GM18867 (cell line): Measurements from ENCODE around the gene PCLO.
A peak's percentile ranks its signal among the peaks of the same experiment; 100 is the strongest.
"Not testable (repeated sequence)": the region's sequence is repeated elsewhere in the genome, so short reads cannot be mapped to it uniquely, and the experiment has no call there.

Experiments used
- ATAC-seq: cut with Tn5 transposase; IDR thresholded peaks from one replicate; pipeline ENCODE4 v1.9.1; 2021; ENCODE audit warnings: mild to moderate bottlenecking, moderate library complexity; ENCODE audit not compliant: unreplicated experiment

The PCLO gene

GRCh38 chr7:82742163-82742562, 420.5 kb downstream of the PCLO start:
- ATAC-seq: no peak

- ATAC-seq: no peak
Measured at GRCh38 chr7:82741493-82741892, 421.2 kb downstream of the PCLO start.

- peak; percentile 70 for ATAC-seq
Measured at GRCh38 chr7:82740246-82740848, 422.3 kb downstream of the PCLO start.

GRCh38 chr7:82736633-82737032, 426.1 kb downstream of the PCLO start:
- ATAC-seq: no peak

- ATAC-seq: no peak
Measured at GRCh38 chr7:82732677-82733076, 430.0 kb downstream of the PCLO start.

- no peak for ATAC-seq
Measured at GRCh38 chr7:82729172-82730030, 433.3 kb downstream of the PCLO start.

GRCh38 chr7:82726038-82726800, 436.5 kb downstream of the PCLO start:
- no peak for ATAC-seq

- no peak for ATAC-seq
Measured at GRCh38 chr7:82723411-82723810, 439.3 kb downstream of the PCLO start.

GRCh38 chr7:82722946-82723345, 439.7 kb downstream of the PCLO start:
- no peak for ATAC-seq

- ATAC-seq: peak; percentile 61
Measured at GRCh38 chr7:82715344-82715743, 447.3 kb downstream of the PCLO start.

- peak; percentile 13 for ATAC-seq
Measured at GRCh38 chr7:82714883-82715282, 447.8 kb downstream of the PCLO start.

- no peak for ATAC-seq
Measured at GRCh38 chr7:82713506-82713905, 449.2 kb downstream of the PCLO start.

GRCh38 chr7:82706344-82706743, 456.3 kb downstream of the PCLO start:
- not testable (repeated sequence) for ATAC-seq

GRCh38 chr7:82705517-82706260, 457.0 kb downstream of the PCLO start:
- no peak for ATAC-seq

- ATAC-seq: no peak
Measured at GRCh38 chr7:82704121-82704520, 458.6 kb downstream of the PCLO start.
